Panc1 (cell line): ENCODE results near the gene FKBP2. TPM values are rescaled to one million over a fixed set of nuclear protein-coding genes. Genes with fewer than 3 reads are reported as not detected.

Experiments used
- ATAC-seq: fragments of 200-7000 bp; cut with Tn5 transposase; 2 replicates; pipeline ENCODE4 v1.9.1; 2020; ENCODE audit warnings: mild to moderate bottlenecking, moderate library complexity
- BruUV-seq: library from RNA; stranded (reverse); fragments of 400-500 nt; replicated peaks from 2 replicates; lab custom pipeline; 2021; lab: Mats Ljungman, UMichigan
- CTCF ChIA-PET: fragments of 300-600 bp; sonication (Branson Sonifier 250); formaldehyde crosslinking; loops from one replicate; lab custom pipeline; 2022; ENCODE audit warnings: antibody characterized with exemption; lab: Charles Lee
- POLR2A ChIA-PET: fragments of 300-600 bp; sonication (Branson Sonifier 250); formaldehyde crosslinking; loops from one replicate; lab custom pipeline; 2022; ENCODE audit warnings: antibody characterized with exemption; lab: Charles Lee
- DNase-seq: peaks from one replicate; pipeline ENCODE4 v3.0.0-alpha.2; 2010; ENCODE audit warnings: low read depth, low spot score
- H3K27ac ChIP-seq: 2 replicates; pipeline ENCODE4 v1.5.1; 2011; ENCODE audit warnings: mild to moderate bottlenecking, low read length, inconsistent platforms
- H3K27me3 ChIP-seq: fragments of 200-500 bp; sonication (Bioruptor generic); 2 replicates; pipeline ENCODE4 v1.6.0; 2014; ENCODE audit warnings: low read length, inconsistent platforms; ENCODE audit not compliant: control insufficient read depth, insufficient read depth
- H3K36me3 ChIP-seq: fragments of 200-500 bp; sonication (Bioruptor generic); 2 replicates; pipeline ENCODE4 v1.5.1; 2014; ENCODE audit warnings: inconsistent platforms, mild to moderate bottlenecking, low read length, moderate library complexity; ENCODE audit not compliant: control insufficient read depth, insufficient read depth
- H3K4me1 ChIP-seq: 2 replicates; pipeline ENCODE4 v1.5.1; 2011; ENCODE audit warnings: inconsistent platforms, mild to moderate bottlenecking, low read length, moderate library complexity; ENCODE audit not compliant: control insufficient read depth, insufficient read depth
- H3K4me3 ChIP-seq, 2 experiments: 2 replicates each; pipeline ENCODE4 v1.5.1; 2011 to 2012; ENCODE audit warnings: low read depth in 2 of 2, low read length in 2 of 2, mild to moderate bottlenecking in 2 of 2, inconsistent platforms in 1 of 2, moderate library complexity in 1 of 2
- H3K9me3 ChIP-seq: fragments of 200-500 bp; sonication (Bioruptor generic); 2 replicates; pipeline ENCODE4 v1.5.1; 2014; ENCODE audit warnings: low read depth, mild to moderate bottlenecking, inconsistent platforms, low read length, moderate library complexity; ENCODE audit not compliant: control insufficient read depth, insufficient read depth
- POLR2AphosphoS5 ChIP-seq: IDR thresholded peaks from 2 replicates; pipeline ENCODE4 v1.6.1; 2012; ENCODE audit warnings: mild to moderate bottlenecking, low read depth, low read length, moderate library complexity
- SIN3A ChIP-seq: IDR thresholded peaks from 2 replicates; pipeline ENCODE4 v1.6.1; 2012; ENCODE audit warnings: low read depth, mild to moderate bottlenecking, low read length, moderate library complexity, borderline replicate concordance; ENCODE audit not compliant: insufficient read depth
- TCF7L2 ChIP-seq: IDR thresholded peaks from 2 replicates; pipeline ENCODE4 v1.6.1; 2011; ENCODE audit warnings: mild to moderate bottlenecking, low read depth, low read length, inconsistent platforms
- in situ Hi-C: cut with HindIII; loops from 2 replicates; pipeline ENCODE4 v1.10.0; 2016; ENCODE audit warnings: low sequenced_read_pairs, low pct_unique_long_range_greater_than_20kb
- intact Hi-C: fragments of 100-400 bp; cut with micrococcal nuclease; formaldehyde crosslinking; loops from one replicate; pipeline ENCODE4 v1.10.0; 2022; ENCODE audit not compliant: unreplicated experiment
- total RNA-seq: library from RNA; stranded (reverse); gene quantifications from one replicate; pipeline ENCODE4 v1.2.1, GENCODE V29; 2021; ENCODE audit not compliant: unreplicated experiment
- TF ChIP-seq, protein P1 (sequence below), 2 experiments: IDR thresholded peaks; 2 replicates each; pipeline ENCODE4 v1.6.1; 2011 to 2012; ENCODE audit warnings: low read depth in 2 of 2, control low read depth in 1 of 2, low read length in 1 of 2, mild to moderate bottlenecking in 1 of 2, moderate library complexity in 1 of 2; ENCODE audit not compliant: insufficient read depth in 1 of 2
- TF ChIP-seq, protein P2 (sequence below): fragments of 450-650 bp; IDR thresholded peaks from 2 replicates; pipeline ENCODE4 v1.5.1; 2017; ENCODE audit warnings: mild to moderate bottlenecking

FKBP2 gene
- total RNA-seq, 1 experiment from 2014 or later, result 71.8 TPM

DNA sequence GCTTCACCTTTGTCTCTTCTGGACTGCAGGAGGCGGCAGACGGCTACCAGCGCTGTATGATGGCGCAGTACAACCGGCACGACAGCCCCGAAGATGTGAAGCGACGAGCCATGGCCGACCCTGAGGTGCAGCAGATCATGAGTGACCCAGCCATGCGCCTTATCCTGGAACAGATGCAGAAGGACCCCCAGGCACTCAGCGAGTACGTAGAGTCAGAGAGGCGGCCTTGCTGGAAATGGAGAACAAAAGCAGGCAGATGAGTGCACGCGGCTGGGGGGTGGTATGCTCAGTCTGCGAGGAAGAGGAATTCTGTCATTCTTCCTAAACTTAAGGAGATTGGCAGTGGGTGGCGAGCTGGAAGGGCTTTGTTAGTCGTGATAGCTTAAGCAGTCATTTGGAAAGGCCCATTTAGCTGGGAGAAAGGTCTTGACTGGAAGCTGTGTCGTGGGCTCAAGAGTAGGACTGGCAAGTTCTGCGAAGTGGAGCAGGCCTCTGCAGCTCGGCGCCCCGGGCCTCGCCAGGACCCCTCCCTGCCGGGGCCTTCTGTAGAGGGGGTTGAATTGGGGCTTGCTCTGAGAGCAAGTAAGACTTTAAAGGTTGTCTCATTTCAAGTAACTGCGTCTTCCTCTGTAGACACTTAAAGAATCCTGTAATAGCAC is 37.3 kb upstream of the FKBP2 start:
- CTCF ChIA-PET, result interaction anchor here (0.5 to 1.6 kb wide), 2 partner anchors 98 to 771 kb away, joined by 4 to 5 read pairs; no protein-coding TSS in a partner anchor
- Histone ChIP-seq H3K4me1 (no peaks in the 10 kb centered on the region; the same call in 1 of the 2 replicates), H3K4me3 (no peak overlapping the region), H3K27ac (no peak overlapping the region), H3K9me3 (no peaks in the 10 kb centered on the region), H3K27me3 (no peaks in the 10 kb centered on the region), H3K36me3 (peaks cover 36% of the 10 kb centered on the region)
- DNase-seq, result no peak
- POLR2A ChIA-PET, result interaction anchor here (0.7 kb wide), 1 partner anchor 49 kb away, joined by 5 read pairs; no protein-coding TSS in a partner anchor
- ATAC-seq, result no peak
- BruUV-seq, result no TSS peak
- intact Hi-C loops (no loop called here), in situ Hi-C loops (no loop called here)
- TF ChIP-seq, protein P1, sequence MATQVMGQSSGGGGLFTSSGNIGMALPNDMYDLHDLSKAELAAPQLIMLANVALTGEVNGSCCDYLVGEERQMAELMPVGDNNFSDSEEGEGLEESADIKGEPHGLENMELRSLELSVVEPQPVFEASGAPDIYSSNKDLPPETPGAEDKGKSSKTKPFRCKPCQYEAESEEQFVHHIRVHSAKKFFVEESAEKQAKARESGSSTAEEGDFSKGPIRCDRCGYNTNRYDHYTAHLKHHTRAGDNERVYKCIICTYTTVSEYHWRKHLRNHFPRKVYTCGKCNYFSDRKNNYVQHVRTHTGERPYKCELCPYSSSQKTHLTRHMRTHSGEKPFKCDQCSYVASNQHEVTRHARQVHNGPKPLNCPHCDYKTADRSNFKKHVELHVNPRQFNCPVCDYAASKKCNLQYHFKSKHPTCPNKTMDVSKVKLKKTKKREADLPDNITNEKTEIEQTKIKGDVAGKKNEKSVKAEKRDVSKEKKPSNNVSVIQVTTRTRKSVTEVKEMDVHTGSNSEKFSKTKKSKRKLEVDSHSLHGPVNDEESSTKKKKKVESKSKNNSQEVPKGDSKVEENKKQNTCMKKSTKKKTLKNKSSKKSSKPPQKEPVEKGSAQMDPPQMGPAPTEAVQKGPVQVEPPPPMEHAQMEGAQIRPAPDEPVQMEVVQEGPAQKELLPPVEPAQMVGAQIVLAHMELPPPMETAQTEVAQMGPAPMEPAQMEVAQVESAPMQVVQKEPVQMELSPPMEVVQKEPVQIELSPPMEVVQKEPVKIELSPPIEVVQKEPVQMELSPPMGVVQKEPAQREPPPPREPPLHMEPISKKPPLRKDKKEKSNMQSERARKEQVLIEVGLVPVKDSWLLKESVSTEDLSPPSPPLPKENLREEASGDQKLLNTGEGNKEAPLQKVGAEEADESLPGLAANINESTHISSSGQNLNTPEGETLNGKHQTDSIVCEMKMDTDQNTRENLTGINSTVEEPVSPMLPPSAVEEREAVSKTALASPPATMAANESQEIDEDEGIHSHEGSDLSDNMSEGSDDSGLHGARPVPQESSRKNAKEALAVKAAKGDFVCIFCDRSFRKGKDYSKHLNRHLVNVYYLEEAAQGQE (IDR thresholded peaks at IDR 0.05; ENCODE audit: insufficient read depth in 1 of 2, low read depth in 2 of 2, low read length in 1 of 2), result no peak
- TF ChIP-seq TCF7L2 (no peak), POLR2AphosphoS5 (no peak), SIN3A (no peak)
- TF ChIP-seq, protein P2, sequence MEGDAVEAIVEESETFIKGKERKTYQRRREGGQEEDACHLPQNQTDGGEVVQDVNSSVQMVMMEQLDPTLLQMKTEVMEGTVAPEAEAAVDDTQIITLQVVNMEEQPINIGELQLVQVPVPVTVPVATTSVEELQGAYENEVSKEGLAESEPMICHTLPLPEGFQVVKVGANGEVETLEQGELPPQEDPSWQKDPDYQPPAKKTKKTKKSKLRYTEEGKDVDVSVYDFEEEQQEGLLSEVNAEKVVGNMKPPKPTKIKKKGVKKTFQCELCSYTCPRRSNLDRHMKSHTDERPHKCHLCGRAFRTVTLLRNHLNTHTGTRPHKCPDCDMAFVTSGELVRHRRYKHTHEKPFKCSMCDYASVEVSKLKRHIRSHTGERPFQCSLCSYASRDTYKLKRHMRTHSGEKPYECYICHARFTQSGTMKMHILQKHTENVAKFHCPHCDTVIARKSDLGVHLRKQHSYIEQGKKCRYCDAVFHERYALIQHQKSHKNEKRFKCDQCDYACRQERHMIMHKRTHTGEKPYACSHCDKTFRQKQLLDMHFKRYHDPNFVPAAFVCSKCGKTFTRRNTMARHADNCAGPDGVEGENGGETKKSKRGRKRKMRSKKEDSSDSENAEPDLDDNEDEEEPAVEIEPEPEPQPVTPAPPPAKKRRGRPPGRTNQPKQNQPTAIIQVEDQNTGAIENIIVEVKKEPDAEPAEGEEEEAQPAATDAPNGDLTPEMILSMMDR, result no peak

DNA sequence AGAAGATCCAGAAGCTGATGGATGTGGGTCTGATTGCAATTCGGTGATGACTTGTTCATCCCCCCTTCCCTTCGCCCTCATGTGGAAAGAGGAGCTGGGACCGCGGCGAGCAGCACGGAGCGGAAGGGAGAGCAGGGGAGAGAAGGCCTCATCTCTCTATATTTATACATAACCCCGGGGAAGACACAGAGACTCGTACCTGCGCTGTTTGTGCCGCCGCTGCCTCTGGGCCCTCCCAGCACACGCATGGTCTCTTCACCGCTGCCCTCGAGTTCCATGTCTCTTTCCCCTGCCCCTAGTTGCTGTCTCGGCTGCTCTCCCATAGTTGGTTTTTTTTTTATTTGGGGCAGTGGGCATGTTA is 36.8 kb upstream of the FKBP2 start:
- Histone ChIP-seq H3K9me3 (no peaks in the 10 kb centered on the region), H3K4me1 (no peaks in the 10 kb centered on the region; the same call in 1 of the 2 replicates), H3K36me3 (peaks cover 35% of the 10 kb centered on the region), H3K27me3 (no peaks in the 10 kb centered on the region), H3K27ac (no peak overlapping the region), H3K4me3 (no peak overlapping the region)
- ATAC-seq (no peak), DNase-seq (no peak)
- POLR2A ChIA-PET, result interaction anchor here (0.7 kb wide), 2 partner anchors 45 to 49 kb away, joined by 4 to 5 read pairs; no protein-coding TSS in a partner anchor
- intact Hi-C loops, result no loop called here
- TF ChIP-seq TCF7L2 (no peak), POLR2AphosphoS5 (no peak), SIN3A (no peak)
- TF ChIP-seq, protein P2, result no peak
- TF ChIP-seq, protein P1 (IDR thresholded peaks at IDR 0.05; ENCODE audit: insufficient read depth in 1 of 2, low read depth in 2 of 2, low read length in 1 of 2), result no peak
- BruUV-seq, result TSS peak; percentile 93
- CTCF ChIA-PET, result interaction anchor here (0.5 to 1.6 kb wide), 3 partner anchors 23 to 770 kb away, joined by 4 to 5 read pairs (median 5); no protein-coding TSS in a partner anchor
- in situ Hi-C loops, result no loop called here
